Measurements from ENCODE around the gene ZMYND10. TPM values are rescaled to one million over a fixed set of nuclear protein-coding genes. Genes with fewer than 3 reads are reported as not detected.

ZMYND10 gene
- total and polyA plus RNA-seq, 9 of the 15 experiments (the other 6 are each of a cell fraction or from before 2014, with no cell fraction given): 0.20 to 2.8 (median 0.70) TPM

DNA sequence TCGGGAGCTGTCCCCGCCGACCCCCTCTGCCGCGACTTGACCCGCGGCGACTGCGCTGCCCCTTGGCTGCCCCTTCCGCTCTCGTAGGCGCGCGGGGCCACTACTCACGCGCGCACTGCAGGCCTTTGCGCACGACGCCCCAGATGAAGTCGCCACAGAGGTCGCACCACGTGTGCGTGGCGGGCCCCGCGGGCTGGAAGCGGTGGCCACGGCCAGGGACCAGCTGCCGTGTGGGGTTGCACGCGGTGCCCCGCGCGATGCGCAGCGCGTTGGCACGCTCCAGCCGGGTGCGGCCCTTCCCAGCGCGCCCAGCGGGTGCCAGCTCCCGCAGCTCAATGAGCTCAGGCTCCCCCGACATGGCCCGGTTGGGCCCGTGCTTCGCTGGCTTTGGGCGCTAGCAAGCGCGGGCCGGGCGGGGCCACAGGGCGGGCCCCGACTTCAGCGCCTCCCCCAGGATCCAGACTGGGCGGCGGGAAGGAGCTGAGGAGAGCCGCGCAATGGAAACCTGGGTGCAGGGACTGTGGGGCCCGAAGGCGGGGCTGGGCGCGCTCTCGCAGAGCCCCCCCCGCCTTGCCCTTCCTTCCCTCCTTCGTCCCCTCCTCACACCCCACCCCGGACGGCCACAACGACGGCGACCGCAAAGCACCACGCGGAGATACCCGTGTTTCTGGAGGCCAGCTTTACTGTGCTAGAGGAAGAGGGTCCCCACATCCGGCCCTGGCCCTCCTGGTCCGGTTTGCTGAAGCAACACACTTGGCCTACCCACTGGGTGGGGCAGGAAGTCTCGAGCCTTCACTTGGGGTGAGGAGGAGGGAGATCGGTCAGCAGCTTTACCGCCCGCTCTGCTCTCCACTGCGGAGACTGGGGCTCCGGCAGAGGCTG, 4.8 kb downstream of the ZMYND10 start, which contains the start of gene RASSF1 (continued):
- TF ChIP-seq, protein P1, sequence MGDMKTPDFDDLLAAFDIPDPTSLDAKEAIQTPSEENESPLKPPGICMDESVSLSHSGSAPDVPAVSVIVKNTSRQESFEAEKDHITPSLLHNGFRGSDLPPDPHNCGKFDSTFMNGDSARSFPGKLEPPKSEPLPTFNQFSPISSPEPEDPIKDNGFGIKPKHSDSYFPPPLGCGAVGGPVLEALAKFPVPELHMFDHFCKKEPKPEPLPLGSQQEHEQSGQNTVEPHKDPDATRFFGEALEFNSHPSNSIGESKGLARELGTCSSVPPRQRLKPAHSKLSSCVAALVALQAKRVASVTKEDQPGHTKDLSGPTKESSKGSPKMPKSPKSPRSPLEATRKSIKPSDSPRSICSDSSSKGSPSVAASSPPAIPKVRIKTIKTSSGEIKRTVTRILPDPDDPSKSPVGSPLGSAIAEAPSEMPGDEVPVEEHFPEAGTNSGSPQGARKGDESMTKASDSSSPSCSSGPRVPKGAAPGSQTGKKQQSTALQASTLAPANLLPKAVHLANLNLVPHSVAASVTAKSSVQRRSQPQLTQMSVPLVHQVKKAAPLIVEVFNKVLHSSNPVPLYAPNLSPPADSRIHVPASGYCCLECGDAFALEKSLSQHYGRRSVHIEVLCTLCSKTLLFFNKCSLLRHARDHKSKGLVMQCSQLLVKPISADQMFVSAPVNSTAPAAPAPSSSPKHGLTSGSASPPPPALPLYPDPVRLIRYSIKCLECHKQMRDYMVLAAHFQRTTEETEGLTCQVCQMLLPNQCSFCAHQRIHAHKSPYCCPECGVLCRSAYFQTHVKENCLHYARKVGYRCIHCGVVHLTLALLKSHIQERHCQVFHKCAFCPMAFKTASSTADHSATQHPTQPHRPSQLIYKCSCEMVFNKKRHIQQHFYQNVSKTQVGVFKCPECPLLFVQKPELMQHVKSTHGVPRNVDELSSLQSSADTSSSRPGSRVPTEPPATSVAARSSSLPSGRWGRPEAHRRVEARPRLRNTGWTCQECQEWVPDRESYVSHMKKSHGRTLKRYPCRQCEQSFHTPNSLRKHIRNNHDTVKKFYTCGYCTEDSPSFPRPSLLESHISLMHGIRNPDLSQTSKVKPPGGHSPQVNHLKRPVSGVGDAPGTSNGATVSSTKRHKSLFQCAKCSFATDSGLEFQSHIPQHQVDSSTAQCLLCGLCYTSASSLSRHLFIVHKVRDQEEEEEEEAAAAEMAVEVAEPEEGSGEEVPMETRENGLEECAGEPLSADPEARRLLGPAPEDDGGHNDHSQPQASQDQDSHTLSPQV (IDR thresholded peaks at IDR 0.05): 0 out of 2 replicates have a peak, but pooled peaks have one; percentile 52
- peak; percentile 41 for TF ChIP-seq CCNT2 (IDR thresholded peaks at IDR 0.05; ENCODE audit: borderline replicate concordance, extremely low read depth, insufficient read length, low read depth, low read length)
- 0 out of 2 replicates have a peak, but pooled peaks have one; percentile 49 for TF ChIP-seq RBM14 (IDR thresholded peaks at IDR 0.05; ENCODE audit: borderline replicate concordance, insufficient read depth, low read depth, low read length)
- TF ChIP-seq, protein P2, sequence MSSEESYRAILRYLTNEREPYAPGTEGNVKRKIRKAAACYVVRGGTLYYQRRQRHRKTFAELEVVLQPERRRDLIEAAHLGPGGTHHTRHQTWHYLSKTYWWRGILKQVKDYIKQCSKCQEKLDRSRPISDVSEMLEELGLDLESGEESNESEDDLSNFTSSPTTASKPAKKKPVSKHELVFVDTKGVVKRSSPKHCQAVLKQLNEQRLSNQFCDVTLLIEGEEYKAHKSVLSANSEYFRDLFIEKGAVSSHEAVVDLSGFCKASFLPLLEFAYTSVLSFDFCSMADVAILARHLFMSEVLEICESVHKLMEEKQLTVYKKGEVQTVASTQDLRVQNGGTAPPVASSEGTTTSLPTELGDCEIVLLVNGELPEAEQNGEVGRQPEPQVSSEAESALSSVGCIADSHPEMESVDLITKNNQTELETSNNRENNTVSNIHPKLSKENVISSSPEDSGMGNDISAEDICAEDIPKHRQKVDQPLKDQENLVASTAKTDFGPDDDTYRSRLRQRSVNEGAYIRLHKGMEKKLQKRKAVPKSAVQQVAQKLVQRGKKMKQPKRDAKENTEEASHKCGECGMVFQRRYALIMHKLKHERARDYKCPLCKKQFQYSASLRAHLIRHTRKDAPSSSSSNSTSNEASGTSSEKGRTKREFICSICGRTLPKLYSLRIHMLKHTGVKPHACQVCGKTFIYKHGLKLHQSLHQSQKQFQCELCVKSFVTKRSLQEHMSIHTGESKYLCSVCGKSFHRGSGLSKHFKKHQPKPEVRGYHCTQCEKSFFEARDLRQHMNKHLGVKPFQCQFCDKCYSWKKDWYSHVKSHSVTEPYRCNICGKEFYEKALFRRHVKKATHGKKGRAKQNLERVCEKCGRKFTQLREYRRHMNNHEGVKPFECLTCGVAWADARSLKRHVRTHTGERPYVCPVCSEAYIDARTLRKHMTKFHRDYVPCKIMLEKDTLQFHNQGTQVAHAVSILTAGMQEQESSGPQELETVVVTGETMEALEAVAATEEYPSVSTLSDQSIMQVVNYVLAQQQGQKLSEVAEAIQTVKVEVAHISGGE (CRISPR knock-in tag; IDR thresholded peaks at IDR 0.05): 0 out of 6 replicates have a peak, but pooled peaks of 2 of the 3 experiments have one; percentile 43 to 50
- TF ChIP-seq, protein P3, sequence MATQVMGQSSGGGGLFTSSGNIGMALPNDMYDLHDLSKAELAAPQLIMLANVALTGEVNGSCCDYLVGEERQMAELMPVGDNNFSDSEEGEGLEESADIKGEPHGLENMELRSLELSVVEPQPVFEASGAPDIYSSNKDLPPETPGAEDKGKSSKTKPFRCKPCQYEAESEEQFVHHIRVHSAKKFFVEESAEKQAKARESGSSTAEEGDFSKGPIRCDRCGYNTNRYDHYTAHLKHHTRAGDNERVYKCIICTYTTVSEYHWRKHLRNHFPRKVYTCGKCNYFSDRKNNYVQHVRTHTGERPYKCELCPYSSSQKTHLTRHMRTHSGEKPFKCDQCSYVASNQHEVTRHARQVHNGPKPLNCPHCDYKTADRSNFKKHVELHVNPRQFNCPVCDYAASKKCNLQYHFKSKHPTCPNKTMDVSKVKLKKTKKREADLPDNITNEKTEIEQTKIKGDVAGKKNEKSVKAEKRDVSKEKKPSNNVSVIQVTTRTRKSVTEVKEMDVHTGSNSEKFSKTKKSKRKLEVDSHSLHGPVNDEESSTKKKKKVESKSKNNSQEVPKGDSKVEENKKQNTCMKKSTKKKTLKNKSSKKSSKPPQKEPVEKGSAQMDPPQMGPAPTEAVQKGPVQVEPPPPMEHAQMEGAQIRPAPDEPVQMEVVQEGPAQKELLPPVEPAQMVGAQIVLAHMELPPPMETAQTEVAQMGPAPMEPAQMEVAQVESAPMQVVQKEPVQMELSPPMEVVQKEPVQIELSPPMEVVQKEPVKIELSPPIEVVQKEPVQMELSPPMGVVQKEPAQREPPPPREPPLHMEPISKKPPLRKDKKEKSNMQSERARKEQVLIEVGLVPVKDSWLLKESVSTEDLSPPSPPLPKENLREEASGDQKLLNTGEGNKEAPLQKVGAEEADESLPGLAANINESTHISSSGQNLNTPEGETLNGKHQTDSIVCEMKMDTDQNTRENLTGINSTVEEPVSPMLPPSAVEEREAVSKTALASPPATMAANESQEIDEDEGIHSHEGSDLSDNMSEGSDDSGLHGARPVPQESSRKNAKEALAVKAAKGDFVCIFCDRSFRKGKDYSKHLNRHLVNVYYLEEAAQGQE (IDR thresholded peaks at IDR 0.05; ENCODE audit: borderline replicate concordance): no peak
- TF ChIP-seq, protein P3 (CRISPR knock-in tag; IDR thresholded peaks at IDR 0.05; ENCODE audit: low read depth): peak; percentile 51; the same call in 1 of the 2 replicates
- TF ChIP-seq JUNB (CRISPR knock-in tag; conservative IDR thresholded peaks at IDR 0.05): no peak
- TF ChIP-seq ETV5 (CRISPR knock-in tag; IDR thresholded peaks at IDR 0.05; ENCODE audit: low read depth): no peak; the same call in 1 of the 2 replicates

Data from K562 (cell line).